22Rv1 (cell line): Measurements from ENCODE around the gene IMPDH1.

Source experiments
- ZFX ChIP-seq: fragments of 450-650 bp; IDR thresholded peaks from 2 replicates; pipeline ENCODE4 v1.6.1; 2017; ENCODE audit warnings: antibody characterized with exemption, borderline replicate concordance
- TF ChIP-seq, protein P1 (sequence below): fragments of 450-650 bp; IDR thresholded peaks from 2 replicates; pipeline ENCODE4 v1.5.1; 2017; ENCODE audit warnings: mild to moderate bottlenecking

DNA sequence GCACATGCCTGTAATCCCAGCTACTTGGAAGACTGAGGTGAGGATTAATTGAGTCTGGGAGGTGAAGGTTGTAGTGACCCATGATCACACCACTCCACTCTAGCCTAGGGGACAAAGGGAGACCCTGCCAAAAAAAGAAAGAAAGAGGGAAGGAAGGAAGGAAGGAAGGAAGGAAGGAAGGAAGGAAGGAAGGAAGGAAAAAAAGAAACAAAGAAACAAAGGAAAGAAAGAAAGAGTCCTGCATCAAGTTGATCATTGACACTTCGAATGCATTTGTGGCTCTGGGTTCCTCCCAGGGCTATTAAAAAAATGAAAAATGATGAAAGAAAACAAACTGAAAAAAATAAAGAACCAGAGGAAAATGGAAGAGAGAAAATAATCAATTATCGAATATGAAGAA is 44.4 kb downstream of the IMPDH1 start:
- TF ChIP-seq, protein P1, sequence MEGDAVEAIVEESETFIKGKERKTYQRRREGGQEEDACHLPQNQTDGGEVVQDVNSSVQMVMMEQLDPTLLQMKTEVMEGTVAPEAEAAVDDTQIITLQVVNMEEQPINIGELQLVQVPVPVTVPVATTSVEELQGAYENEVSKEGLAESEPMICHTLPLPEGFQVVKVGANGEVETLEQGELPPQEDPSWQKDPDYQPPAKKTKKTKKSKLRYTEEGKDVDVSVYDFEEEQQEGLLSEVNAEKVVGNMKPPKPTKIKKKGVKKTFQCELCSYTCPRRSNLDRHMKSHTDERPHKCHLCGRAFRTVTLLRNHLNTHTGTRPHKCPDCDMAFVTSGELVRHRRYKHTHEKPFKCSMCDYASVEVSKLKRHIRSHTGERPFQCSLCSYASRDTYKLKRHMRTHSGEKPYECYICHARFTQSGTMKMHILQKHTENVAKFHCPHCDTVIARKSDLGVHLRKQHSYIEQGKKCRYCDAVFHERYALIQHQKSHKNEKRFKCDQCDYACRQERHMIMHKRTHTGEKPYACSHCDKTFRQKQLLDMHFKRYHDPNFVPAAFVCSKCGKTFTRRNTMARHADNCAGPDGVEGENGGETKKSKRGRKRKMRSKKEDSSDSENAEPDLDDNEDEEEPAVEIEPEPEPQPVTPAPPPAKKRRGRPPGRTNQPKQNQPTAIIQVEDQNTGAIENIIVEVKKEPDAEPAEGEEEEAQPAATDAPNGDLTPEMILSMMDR: no peak
- TF ChIP-seq ZFX: no peak
